Measurements from ENCODE around the gene DEGS2. TPM values are rescaled to one million over a fixed set of nuclear protein-coding genes. Genes with fewer than 3 reads are reported as not detected.

DEGS2 gene
- total RNA-seq, 1 donor: not detected

DNA sequence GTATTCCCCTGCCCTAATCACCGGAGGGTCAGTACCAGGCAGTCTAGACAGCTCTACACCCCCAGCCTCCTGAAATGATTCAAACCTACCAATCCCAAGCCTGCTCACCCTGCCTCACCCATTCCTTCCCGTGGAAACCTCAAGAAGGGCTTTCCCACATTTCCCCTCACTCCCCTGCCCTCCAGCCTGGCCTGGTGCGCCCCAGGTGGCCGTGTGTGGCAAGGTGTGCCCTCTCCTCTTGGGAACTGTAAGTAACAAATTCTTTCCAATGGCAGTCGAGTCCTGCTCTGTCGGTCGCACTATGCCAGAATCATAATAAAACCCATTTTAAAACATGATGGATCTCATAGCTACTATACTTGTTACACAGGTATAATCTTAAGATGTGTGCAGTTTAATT, 13.9 kb upstream of the DEGS2 start:
- TF ChIP-seq, protein P1, sequence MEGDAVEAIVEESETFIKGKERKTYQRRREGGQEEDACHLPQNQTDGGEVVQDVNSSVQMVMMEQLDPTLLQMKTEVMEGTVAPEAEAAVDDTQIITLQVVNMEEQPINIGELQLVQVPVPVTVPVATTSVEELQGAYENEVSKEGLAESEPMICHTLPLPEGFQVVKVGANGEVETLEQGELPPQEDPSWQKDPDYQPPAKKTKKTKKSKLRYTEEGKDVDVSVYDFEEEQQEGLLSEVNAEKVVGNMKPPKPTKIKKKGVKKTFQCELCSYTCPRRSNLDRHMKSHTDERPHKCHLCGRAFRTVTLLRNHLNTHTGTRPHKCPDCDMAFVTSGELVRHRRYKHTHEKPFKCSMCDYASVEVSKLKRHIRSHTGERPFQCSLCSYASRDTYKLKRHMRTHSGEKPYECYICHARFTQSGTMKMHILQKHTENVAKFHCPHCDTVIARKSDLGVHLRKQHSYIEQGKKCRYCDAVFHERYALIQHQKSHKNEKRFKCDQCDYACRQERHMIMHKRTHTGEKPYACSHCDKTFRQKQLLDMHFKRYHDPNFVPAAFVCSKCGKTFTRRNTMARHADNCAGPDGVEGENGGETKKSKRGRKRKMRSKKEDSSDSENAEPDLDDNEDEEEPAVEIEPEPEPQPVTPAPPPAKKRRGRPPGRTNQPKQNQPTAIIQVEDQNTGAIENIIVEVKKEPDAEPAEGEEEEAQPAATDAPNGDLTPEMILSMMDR (IDR thresholded peaks at IDR 0.05; ENCODE audit: insufficient read depth, low read length): no peak
- no peak for DNase-seq (ENCODE audit: low read depth)
- no peak overlapping the region for H3K4me3 ChIP-seq (ENCODE audit: low read depth, low read length)

DNA sequence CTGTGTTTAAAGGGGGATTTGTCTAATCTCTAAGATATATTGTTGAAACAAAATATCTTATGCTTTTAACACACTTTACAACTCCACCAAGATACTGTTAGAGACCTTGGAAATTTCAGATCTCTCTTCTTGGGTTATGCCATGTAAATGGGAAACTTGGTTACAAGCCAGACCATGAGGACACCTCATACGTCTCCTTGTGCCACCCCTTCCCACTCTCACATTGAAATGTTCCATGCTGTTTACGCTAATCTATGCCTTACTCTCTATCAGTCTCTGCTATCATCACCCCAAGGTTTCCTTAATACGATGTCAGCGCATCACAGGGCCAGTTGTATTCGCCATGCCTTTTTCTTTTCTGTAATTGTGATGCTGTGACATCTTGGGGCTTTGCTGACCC, 13.4 kb upstream of the DEGS2 start:
- DNase-seq (ENCODE audit: low read depth): no peak
- no peak overlapping the region for H3K4me3 ChIP-seq (ENCODE audit: low read depth, low read length)
- TF ChIP-seq, protein P1 (IDR thresholded peaks at IDR 0.05; ENCODE audit: insufficient read depth, low read length): no peak

DNA sequence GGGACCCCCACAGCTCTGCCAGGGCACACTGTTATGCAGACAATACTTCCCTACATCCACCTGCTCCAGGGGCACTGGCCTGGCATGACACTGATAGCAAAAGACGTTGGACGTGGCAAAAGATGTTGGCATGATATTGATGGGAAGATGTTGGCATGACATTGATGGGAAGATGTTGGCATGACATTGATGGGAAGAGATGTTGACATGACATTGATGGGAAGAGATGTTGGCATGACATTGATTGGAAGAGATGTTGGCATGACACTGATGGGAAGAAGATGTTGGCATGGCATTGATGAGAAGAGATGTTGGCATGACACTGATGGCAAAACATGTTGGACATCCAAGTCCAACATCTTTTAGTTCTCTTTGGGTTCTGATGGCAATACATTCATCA, 11.4 kb upstream of the DEGS2 start:
- no peak overlapping the region for H3K4me3 ChIP-seq (ENCODE audit: low read depth, low read length)
- no peak for DNase-seq (ENCODE audit: low read depth)
- TF ChIP-seq, protein P1 (IDR thresholded peaks at IDR 0.05; ENCODE audit: insufficient read depth, low read length): no peak

DNA sequence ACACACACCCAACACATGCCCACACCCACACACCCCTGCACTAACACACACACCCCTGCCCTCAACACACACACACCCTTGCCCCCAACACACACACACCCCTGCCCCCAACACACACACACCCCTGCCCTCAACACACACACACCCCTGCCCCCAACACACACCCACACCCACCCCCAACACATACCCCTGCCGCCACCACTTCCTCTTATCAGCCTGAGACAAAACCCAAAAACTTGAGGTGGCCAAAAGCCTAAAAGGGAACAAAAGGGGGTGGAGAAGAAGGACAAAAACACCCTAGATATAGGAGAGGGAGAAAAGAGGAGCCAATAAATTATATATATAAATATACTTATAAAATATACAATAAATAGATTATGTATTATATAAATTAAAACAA, 9.1 kb upstream of the DEGS2 start:
- TF ChIP-seq, protein P1 (IDR thresholded peaks at IDR 0.05; ENCODE audit: insufficient read depth, low read length): no peak
- H3K4me3 ChIP-seq (ENCODE audit: low read depth, low read length): no peak overlapping the region
- DNase-seq (ENCODE audit: low read depth): no peak

DNA sequence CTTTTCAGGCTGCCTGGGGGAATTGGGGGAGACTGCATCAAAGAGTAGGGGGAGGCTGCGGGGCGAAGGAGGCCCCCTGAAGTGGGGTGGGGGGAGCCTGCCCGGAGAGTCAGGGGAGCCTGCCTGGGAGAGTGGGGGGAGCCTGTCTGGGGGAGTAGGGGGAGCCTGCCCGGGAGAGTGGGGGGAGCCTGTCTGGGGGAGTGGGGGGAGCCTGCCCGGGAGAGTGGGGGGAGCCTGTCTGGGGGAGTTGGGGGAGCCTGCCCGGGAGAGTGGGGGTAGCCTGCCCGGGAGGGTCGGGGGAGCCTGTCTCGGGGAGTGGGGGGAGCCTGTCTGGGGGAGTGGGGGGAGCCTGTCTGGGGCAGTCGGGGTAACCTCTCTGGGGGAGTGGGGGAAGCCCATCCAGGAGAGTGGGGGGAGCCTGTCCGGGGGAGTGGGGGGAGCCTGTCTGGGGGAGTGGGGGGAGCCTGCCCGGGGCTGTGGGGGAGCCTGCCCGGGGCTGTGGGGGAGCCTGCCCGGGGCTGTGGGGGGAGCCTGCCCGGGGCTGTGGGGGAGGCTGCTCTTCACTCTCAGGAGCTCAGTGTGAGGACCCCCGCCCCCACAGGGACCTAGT, 6.5 kb upstream of the DEGS2 start:
- no peak overlapping the region for H3K4me3 ChIP-seq (ENCODE audit: low read depth, low read length)
- TF ChIP-seq, protein P1 (IDR thresholded peaks at IDR 0.05; ENCODE audit: insufficient read depth, low read length): no peak
- no peak for DNase-seq (ENCODE audit: low read depth)

DNA sequence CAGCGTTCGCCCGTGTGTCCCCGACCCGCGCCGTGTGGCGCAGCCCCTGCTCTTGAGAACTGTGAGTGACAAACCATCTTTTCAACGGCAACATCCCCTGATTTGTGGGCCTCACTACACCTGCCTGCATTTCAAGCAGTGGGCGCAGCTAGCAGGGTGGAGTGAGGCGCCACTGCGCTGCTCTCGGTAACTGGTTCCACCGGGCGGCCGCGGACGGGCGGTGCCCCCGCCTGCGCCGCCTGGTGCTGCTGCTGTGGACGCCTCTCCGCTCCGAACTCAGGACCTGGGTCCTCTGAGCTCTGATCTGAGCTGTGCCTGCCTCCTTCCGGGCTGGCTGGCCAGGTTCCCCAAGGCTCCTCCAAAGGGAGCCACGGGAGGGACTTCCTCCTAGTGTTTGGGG, 5.9 kb upstream of the DEGS2 start:
- TF ChIP-seq, protein P1 (IDR thresholded peaks at IDR 0.05; ENCODE audit: insufficient read depth, low read length): no peak
- H3K4me3 ChIP-seq (ENCODE audit: low read depth, low read length): no peak overlapping the region
- no peak for DNase-seq (ENCODE audit: low read depth)

DNA sequence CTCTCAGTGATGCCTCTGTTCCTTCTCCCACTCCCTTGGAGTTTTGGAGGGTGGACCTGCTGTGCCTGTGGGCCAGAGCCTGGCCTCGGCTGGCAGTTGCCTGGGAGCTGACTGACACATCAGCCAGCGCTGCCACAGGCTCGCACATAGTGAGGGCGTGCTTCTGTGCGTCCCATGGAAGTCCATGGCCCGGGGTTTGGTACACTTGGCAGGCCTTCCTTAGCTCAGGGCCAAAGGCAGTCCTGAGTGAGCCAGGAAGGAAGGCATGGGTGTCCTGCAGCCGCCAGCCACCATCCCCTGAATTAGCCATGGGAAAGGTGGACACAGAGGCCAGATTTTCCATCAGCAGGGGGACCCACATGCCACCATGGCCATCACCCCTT, 1.1 kb upstream of the DEGS2 start:
- no peak for DNase-seq (ENCODE audit: low read depth)
- TF ChIP-seq, protein P1 (IDR thresholded peaks at IDR 0.05; ENCODE audit: insufficient read depth, low read length): no peak
- H3K4me3 ChIP-seq (ENCODE audit: low read depth, low read length): no peak overlapping the region

Data from fibroblast of the aortic adventitia (primary cell).